Measurements from ENCODE around the gene SCUBE2.

The SCUBE2 gene

DNA sequence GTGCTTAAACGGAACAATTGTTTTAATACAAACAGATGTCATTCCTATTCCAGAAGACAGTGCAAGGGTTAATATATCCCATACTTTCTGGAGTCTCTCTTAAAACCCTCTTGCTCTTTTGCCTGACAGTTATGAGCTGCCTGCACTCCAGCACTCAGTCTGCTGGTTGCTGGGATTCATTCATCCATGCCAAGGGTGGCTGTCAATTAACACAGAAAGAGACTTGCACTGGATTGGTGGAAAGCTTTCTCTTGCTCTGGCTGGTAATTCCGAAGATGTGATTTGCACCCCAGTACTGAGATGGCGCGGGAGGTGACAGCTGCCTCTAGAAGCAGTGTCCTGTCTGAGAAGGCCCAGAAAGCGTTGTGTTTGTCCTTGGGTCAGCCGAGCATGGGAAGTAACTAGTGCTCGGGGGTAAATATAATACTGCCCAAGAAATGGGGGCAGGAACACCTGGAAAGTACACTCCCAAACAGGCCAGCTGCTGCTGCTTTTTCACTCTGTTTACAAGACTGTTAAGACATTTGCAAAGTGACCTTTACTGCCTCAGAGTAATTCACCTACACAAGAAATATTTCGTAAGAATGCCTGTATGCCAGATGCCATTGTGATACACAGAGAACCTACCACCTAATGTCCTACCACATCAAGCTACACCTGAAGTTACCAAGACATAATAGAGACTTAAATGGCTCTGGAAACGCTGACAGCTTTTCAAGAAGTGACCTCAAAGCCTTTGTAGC is 20.5 kb downstream of the SCUBE2 start:
- H3K4me3 ChIP-seq (ENCODE audit: low read depth, low read length) = no peak overlapping the region
- TF ChIP-seq, protein P1, sequence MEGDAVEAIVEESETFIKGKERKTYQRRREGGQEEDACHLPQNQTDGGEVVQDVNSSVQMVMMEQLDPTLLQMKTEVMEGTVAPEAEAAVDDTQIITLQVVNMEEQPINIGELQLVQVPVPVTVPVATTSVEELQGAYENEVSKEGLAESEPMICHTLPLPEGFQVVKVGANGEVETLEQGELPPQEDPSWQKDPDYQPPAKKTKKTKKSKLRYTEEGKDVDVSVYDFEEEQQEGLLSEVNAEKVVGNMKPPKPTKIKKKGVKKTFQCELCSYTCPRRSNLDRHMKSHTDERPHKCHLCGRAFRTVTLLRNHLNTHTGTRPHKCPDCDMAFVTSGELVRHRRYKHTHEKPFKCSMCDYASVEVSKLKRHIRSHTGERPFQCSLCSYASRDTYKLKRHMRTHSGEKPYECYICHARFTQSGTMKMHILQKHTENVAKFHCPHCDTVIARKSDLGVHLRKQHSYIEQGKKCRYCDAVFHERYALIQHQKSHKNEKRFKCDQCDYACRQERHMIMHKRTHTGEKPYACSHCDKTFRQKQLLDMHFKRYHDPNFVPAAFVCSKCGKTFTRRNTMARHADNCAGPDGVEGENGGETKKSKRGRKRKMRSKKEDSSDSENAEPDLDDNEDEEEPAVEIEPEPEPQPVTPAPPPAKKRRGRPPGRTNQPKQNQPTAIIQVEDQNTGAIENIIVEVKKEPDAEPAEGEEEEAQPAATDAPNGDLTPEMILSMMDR (IDR thresholded peaks at IDR 0.05; ENCODE audit: low read depth, low read length) = no peak
- DNase-seq (ENCODE audit: low read depth, low spot score) = no peak
- in situ Hi-C loops (cut with HindIII; ENCODE audit: low sequenced_read_pairs) = no loop called here

DNA sequence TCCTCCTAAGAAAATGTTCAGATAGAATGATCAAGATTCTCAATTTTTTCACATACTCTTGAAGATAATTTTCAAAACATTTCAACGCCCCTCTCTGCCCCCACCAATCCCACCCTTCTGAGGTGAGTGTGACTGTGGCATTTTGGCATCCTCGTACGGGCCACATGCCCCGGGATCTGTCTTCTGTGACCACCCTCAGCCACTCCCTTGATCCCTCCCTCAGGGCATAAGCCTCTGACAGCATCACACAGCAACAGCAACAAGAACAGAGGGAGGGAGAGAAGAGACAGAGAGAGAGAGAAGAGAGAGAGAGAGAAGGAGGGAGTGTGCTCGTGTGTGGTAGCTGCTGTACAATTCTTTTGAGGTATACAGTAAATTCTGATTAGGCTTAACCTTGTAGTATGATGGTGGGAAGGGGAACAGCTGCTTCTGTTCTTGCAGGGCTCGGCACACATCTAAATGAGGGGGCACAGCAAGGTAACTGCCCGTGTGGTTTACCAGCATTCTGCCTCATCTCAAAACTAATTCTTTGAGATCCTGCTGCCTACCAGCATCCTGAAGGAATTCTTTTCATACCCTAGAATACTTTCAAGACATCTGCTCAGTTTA is 21.4 kb downstream of the SCUBE2 start:
- TF ChIP-seq, protein P1 (IDR thresholded peaks at IDR 0.05; ENCODE audit: low read depth, low read length) = no peak
- in situ Hi-C loops (cut with HindIII; ENCODE audit: low sequenced_read_pairs) = no loop called here
- no peak overlapping the region for H3K4me3 ChIP-seq (ENCODE audit: low read depth, low read length)
- DNase-seq (ENCODE audit: low read depth, low spot score) = no peak

GRCh38 chr11:9069256-9069655 is 22.1 kb downstream of the SCUBE2 start:
- in situ Hi-C loops (cut with HindIII; ENCODE audit: low sequenced_read_pairs) = no loop called here
- no peak for DNase-seq (ENCODE audit: low read depth, low spot score)
- H3K4me3 ChIP-seq (ENCODE audit: low read depth, low read length) = no peak overlapping the region
- TF ChIP-seq, protein P1 (IDR thresholded peaks at IDR 0.05; ENCODE audit: low read depth, low read length) = no peak

GRCh38 chr11:9066433-9066925 is 24.9 kb downstream of the SCUBE2 start:
- TF ChIP-seq, protein P1 (IDR thresholded peaks at IDR 0.05; ENCODE audit: low read depth, low read length) = no peak
- in situ Hi-C loops (cut with HindIII; ENCODE audit: low sequenced_read_pairs) = no loop called here
- H3K4me3 ChIP-seq (ENCODE audit: low read depth, low read length) = no peak overlapping the region
- no peak for DNase-seq (ENCODE audit: low read depth, low spot score)

DNA sequence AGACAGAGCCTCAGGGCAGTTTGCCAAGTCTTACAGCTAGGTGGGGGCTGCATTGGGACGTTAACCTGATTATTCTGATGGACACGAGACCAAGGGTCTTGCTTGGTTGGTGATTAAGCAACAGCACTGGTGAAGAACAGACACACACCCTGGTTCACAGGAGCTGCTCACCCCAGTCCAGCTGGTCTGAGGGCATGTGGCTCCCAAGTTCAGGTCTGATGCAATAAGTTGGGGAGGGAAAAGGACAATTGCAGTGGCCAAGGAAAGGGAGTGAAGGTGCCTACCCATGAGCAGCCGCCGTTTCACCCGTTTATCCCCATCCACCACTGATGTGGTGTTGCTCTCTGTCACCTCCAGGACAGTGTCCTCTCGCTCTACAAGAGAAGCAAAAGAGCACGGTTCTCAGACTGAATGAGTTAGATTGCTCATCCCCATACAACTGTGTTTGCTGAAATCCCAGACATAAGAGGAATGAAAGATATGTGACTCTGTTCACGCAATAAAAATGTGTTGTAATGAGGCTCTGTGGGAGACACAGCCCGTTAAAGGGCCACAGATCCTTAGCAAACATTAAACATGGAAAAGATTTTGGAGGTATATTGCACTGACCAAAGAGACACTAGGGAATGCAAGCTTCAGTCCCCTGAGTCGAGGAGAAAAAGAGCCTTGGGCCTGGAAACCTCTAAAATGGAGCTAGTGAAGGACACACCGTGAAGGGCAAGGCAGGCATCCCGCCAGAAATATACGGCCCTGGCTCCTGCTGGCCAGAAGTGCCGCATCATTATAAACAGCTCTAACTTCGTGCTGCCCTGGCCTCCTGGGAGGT is 25.6 kb downstream of the SCUBE2 start:
- no peak overlapping the region for H3K4me3 ChIP-seq (ENCODE audit: low read depth, low read length)
- DNase-seq (ENCODE audit: low read depth, low spot score) = no peak
- in situ Hi-C loops (cut with HindIII; ENCODE audit: low sequenced_read_pairs) = no loop called here

DNA sequence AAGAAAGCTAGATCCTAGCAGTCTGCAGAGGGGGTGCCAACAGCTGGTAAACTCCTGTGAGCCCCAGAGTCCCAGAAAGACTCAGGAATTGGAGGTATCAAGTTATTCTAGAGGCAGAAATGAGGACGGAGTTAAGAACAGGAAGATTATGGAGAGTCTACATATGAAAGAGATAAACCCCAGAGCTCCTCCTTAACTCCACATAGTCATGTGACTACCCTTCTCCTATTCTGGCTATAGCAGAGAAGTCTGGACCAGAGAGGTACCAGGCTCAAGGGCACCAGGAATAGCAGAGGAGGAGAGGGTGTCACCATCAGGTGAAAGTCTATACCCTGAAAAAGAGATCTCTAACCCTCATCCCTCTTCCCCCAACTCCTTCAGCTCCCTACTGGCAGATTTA is 29.6 kb downstream of the SCUBE2 start:
- TF ChIP-seq, protein P1 (IDR thresholded peaks at IDR 0.05; ENCODE audit: low read depth, low read length) = no peak
- in situ Hi-C loops (cut with HindIII; ENCODE audit: low sequenced_read_pairs) = no loop called here
- no peak overlapping the region for H3K4me3 ChIP-seq (ENCODE audit: low read depth, low read length)
- no peak for DNase-seq (ENCODE audit: low read depth, low spot score)

More for the DNA sequence above, 25.6 kb downstream of the SCUBE2 start:
- TF ChIP-seq, protein P1 (IDR thresholded peaks at IDR 0.05; ENCODE audit: low read depth, low read length) = no peak

All from astrocyte of the spinal cord (primary cell).